SK-N-MC (cell line): ENCODE measurements around the gene ATF7IP.

Experiments used
- EZH2 ChIP-seq: fragments of 200-600 bp; sonication (generic); IDR thresholded peaks from one replicate; pipeline ENCODE4 v1.6.1; 2017; ENCODE audit warnings: antibody characterized with exemption
- POLR2AphosphoS5 ChIP-seq: IDR thresholded peaks from 2 replicates; pipeline ENCODE4 v1.6.1; 2012; ENCODE audit warnings: mild to moderate bottlenecking, low read depth, low read length, borderline replicate concordance

DNA sequence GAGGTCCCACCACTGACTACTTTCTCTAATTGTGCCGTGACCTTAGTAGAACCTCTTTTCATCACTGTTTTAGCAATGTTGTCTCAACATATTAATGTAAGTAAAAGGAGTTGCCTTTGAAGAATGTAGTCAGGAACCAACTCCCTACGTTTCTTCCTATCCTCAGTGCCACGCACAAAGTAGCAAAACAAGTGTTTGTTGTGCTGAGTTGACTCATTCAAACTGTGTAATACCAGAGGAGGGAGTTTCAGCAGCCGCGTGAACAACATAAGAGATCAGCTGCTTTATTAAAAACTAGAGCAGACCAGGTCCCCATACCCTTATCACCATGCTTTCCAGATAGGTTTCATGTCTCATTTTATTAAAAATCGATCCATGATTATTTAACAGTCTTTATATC lies 183.1 kb downstream of the ATF7IP start:
- TF ChIP-seq POLR2AphosphoS5 (no peak), EZH2 (no peak)
